ENCODE measurements around the gene COX7B. TPM values are rescaled to one million over a fixed set of nuclear protein-coding genes. Genes with fewer than 3 reads are reported as not detected.
"Not testable (repeated sequence)": the region's sequence is repeated elsewhere in the genome, so short reads cannot be mapped to it uniquely, and the experiment has no call there.

COX7B gene
- total RNA-seq, 3 donors from 2014 or later (not counting 1 experiment from before 2014, with no cell fraction given) = 133 to 168 (median 136) TPM

- H3K27ac ChIP-seq (ENCODE audit: low read length) = no peak overlapping the region
- H3K9me3 ChIP-seq (ENCODE audit: control insufficient read depth, insufficient read depth, low read length) = no peaks in the 10 kb centered on the region
- H3K4me1 ChIP-seq (ENCODE audit: control insufficient read depth, insufficient read depth, low read length) = no peaks in the 10 kb centered on the region
- H3K27ac Mint-ChIP-seq = no peak overlapping the region
- no peaks in the 10 kb centered on the region for H3K36me3 ChIP-seq (ENCODE audit: control insufficient read depth, insufficient read depth, low read length)
- H3K27me3 Mint-ChIP-seq (ENCODE audit: low read depth in 2 of 2) = no peaks in the 10 kb centered on the region
- no peak overlapping the region for H3K4me3 ChIP-seq (ENCODE audit: low read length)
- no peaks in the 10 kb centered on the region for H3K9me3 Mint-ChIP-seq
- ATAC-seq = no peak
- DNase-seq = no peak
- no peaks in the 10 kb centered on the region for H3K27me3 ChIP-seq (ENCODE audit: control insufficient read depth, insufficient read depth, low read length)
- intact Hi-C loops (cut with micrococcal nuclease) = no loop called here
- no peaks in the 10 kb centered on the region for H3K36me3 Mint-ChIP-seq
- H3K4me1 Mint-ChIP-seq = peaks cover 3 to 5% of the 10 kb centered on the region in 2 donors
- WGBS (ENCODE audit: insufficient coverage) = 100% methylated on average over 2 of the region's 3 CpGs
- no peak overlapping the region for H3K4me3 Mint-ChIP-seq
- TF ChIP-seq CTCF (IDR thresholded peaks at IDR 0.05) = no peak
Observed at GRCh38 chrX:77937291-77937690, 38.0 kb downstream of the COX7B start.

GRCh38 chrX:77938083-77938680 is 38.9 kb downstream of the COX7B start:
- no peak for ATAC-seq
- no peaks in the 10 kb centered on the region for H3K27me3 ChIP-seq (ENCODE audit: control insufficient read depth, insufficient read depth, low read length)
- no peaks in the 10 kb centered on the region for H3K9me3 ChIP-seq (ENCODE audit: control insufficient read depth, insufficient read depth, low read length)
- H3K27me3 Mint-ChIP-seq (ENCODE audit: low read depth in 2 of 2) = no peaks in the 10 kb centered on the region
- no peak overlapping the region for H3K27ac Mint-ChIP-seq
- H3K27ac ChIP-seq (ENCODE audit: low read length) = no peak overlapping the region
- H3K4me1 Mint-ChIP-seq = peaks cover 3 to 5% of the 10 kb centered on the region in 2 donors
- intact Hi-C loops (cut with micrococcal nuclease) = no loop called here
- no peaks in the 10 kb centered on the region for H3K4me1 ChIP-seq (ENCODE audit: control insufficient read depth, insufficient read depth, low read length)
- no peaks in the 10 kb centered on the region for H3K9me3 Mint-ChIP-seq
- TF ChIP-seq CTCF (IDR thresholded peaks at IDR 0.05) = no peak
- no CpG with 5 or more reads among the region's 4 CpGs for WGBS (ENCODE audit: insufficient coverage)
- H3K4me3 Mint-ChIP-seq = no peak overlapping the region
- H3K4me3 ChIP-seq (ENCODE audit: low read length) = no peak overlapping the region
- no peak for DNase-seq
- H3K36me3 Mint-ChIP-seq = no peaks in the 10 kb centered on the region
- no peaks in the 10 kb centered on the region for H3K36me3 ChIP-seq (ENCODE audit: control insufficient read depth, insufficient read depth, low read length)

DNA sequence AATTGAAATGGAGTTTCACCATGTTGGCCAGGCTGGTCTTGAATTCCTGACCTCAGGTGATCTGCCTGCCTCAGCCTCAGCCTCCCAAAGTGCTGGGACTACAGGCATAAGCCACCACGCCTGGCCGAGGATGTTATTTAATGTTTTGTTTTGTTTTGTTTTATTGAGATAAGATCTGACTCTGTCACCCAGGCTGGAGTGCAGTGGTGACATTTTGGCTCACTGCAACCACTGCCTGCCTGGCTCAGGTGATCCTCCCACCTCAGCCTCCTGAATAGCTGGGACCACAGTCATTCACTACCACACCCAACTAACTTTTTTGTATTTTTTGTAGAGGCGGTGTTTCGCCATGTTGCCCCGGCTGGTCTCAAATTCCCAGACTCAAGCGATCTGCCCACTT is 45.8 kb downstream of the COX7B start:
- H3K4me1 Mint-ChIP-seq; intact Hi-C loops (cut with micrococcal nuclease); H3K36me3 ChIP-seq (ENCODE audit: control insufficient read depth, insufficient read depth, low read length); H3K9me3 ChIP-seq (ENCODE audit: control insufficient read depth, insufficient read depth, low read length); ATAC-seq; H3K4me3 ChIP-seq (ENCODE audit: low read length); H3K27ac Mint-ChIP-seq; DNase-seq; H3K27ac ChIP-seq (ENCODE audit: low read length); H3K4me3 Mint-ChIP-seq; H3K36me3 Mint-ChIP-seq; H3K4me1 ChIP-seq (ENCODE audit: control insufficient read depth, insufficient read depth, low read length); H3K27me3 Mint-ChIP-seq (ENCODE audit: low read depth in 2 of 2); H3K27me3 ChIP-seq (ENCODE audit: control insufficient read depth, insufficient read depth, low read length); H3K9me3 Mint-ChIP-seq: not testable (repeated sequence)
- WGBS (ENCODE audit: insufficient coverage) = 97% methylated on average over 6 of the region's 6 CpGs

- Histone ChIP-seq H3K9me3 (ENCODE audit: control insufficient read depth, insufficient read depth, low read length) (no peaks in the 10 kb centered on the region), H3K36me3 (ENCODE audit: control insufficient read depth, insufficient read depth, low read length) (no peaks in the 10 kb centered on the region), H3K27me3 (ENCODE audit: control insufficient read depth, insufficient read depth, low read length) (no peaks in the 10 kb centered on the region), H3K27ac (ENCODE audit: low read length) (no peak overlapping the region), H3K4me1 (ENCODE audit: control insufficient read depth, insufficient read depth, low read length) (no peaks in the 10 kb centered on the region), H3K4me3 (ENCODE audit: low read length) (no peak overlapping the region)
- Mint-ChIP-seq H3K36me3 (no peaks in the 10 kb centered on the region), H3K27me3 (ENCODE audit: low read depth in 2 of 2) (no peaks in the 10 kb centered on the region), H3K27ac (no peak overlapping the region), H3K9me3 (no peaks in the 10 kb centered on the region), H3K4me1 (no peaks in the 10 kb centered on the region), H3K4me3 (no peak overlapping the region)
- intact Hi-C loops (cut with micrococcal nuclease) = no loop called here
- 98% methylated on average over 5 of the region's 7 CpGs for WGBS (ENCODE audit: insufficient coverage)
- ATAC-seq (no peak), DNase-seq (no peak)
- TF ChIP-seq CTCF (IDR thresholded peaks at IDR 0.05) = no peak
Observed at GRCh38 chrX:77945910-77946545, 46.8 kb downstream of the COX7B start.

Measured in natural killer cell (primary cell).